Activated T-helper 17 cell treated with anti-CD3 and anti-CD28 coated beads, Interleukin-2, amount 50 U/mL, for 72 hours (primary cell): ENCODE results near the gene CTBP1. TPM values are rescaled to one million over a fixed set of nuclear protein-coding genes. Genes with fewer than 3 reads are reported as not detected.

Experiments used
- ATAC-seq: fragments of 150-1000 bp; cut with Tn5 transposase; replicated peaks from 2 replicates; pipeline ENCODE4 v1.10.0; 2021; ENCODE audit warnings: mild to moderate bottlenecking, moderate library complexity
- H3K27ac Mint-ChIP-seq: one replicate; pipeline ENCODE4 v1.8.0; 2022; ENCODE audit warnings: mixed read lengths
- H3K27me3 Mint-ChIP-seq: one replicate; pipeline ENCODE4 v1.8.0; 2022; ENCODE audit warnings: mixed read lengths
- H3K36me3 Mint-ChIP-seq: one replicate; pipeline ENCODE4 v1.8.0; 2022; ENCODE audit warnings: low read depth, mild to moderate bottlenecking, mixed read lengths
- H3K4me1 Mint-ChIP-seq: one replicate; pipeline ENCODE4 v1.8.0; 2022; ENCODE audit warnings: mixed read lengths
- H3K4me3 Mint-ChIP-seq: one replicate; pipeline ENCODE4 v1.8.0; 2022; ENCODE audit warnings: mild to moderate bottlenecking, mixed read lengths
- H3K9me3 Mint-ChIP-seq: one replicate; pipeline ENCODE4 v1.8.0; 2022; ENCODE audit warnings: mixed read lengths
- total RNA-seq, 2 donors: library from RNA; stranded (reverse); gene quantifications; one replicate each; pipeline ENCODE4 v1.2.3, GENCODE V29; 2022

Gene CTBP1
- total RNA-seq, 2 donors from 2014 or later: 117 to 173 TPM

DNA sequence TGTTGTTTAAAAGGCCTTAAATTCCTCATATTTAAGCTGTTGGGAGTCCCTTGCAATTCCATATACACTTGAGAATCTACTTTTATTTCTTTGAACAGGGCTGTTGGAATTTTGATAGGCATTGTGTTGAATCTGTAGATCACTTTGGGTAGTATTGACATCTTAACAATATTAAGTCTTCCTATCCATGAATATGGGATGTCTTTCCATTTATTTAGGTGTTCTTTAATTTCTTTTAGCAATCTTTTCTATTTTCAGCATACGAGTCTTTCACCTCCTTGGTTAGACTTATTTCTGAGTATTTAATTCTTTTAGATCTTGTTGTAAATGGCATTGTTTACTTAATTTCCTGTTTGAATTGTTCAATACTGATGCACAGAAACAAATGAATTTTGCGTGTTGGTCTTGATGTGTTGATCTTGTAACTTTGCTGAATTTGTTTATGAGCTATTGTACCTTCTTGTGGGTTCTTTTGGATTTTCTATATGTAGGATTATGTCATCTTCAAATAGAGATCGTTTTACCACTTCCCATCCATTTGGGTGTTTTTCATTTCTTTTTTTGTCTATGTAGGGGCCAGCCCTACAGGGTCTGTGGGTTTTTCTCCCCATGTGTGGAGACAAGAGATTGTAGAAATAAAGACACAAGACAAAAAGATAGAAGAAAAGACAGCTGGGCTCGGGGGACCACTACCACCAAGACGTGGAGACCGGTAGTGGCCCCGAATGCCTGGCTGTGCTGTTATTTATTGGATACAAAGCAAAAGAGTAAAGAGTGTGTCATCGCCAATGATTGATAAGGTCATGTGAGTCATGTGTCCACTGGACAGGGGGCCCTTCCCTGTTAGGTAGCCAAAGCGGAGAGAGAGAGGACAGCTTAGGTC lies 18.2 kb upstream of the CTBP1 start:
- peak; percentile 89 for ATAC-seq
- H3K4me3 Mint-ChIP-seq: peak overlapping the region; percentile 75
- no peaks in the 10 kb centered on the region for H3K27me3 Mint-ChIP-seq
- H3K4me1 Mint-ChIP-seq: peaks cover 7% of the 10 kb centered on the region
- no peaks in the 10 kb centered on the region for H3K36me3 Mint-ChIP-seq
- H3K9me3 Mint-ChIP-seq: no peaks in the 10 kb centered on the region
- H3K27ac Mint-ChIP-seq: peak overlapping the region; percentile 87

DNA sequence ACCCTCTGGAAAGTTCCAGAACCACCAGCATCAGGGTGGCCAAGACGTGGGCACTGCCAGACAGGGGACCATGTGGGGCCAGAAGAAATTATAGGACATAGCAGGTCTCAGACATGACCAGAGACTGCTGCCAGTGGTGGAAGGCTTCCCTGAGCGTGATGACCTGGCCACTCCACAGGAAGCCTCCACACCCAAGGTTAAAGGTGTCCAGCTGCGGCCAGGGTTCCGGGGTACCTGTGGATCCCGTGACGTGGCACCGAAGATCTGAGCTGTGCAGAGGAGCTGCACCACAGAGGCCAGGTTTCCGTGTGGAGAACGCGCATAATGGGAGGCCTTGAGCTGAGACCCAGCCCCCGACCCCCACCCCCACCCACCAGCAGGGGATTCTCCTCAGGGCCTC lies 16.4 kb upstream of the CTBP1 start:
- no peak overlapping the region for H3K27ac Mint-ChIP-seq
- ATAC-seq: no peak
- H3K4me3 Mint-ChIP-seq: no peak overlapping the region
- H3K27me3 Mint-ChIP-seq: no peaks in the 10 kb centered on the region
- no peaks in the 10 kb centered on the region for H3K9me3 Mint-ChIP-seq
- no peaks in the 10 kb centered on the region for H3K36me3 Mint-ChIP-seq
- peaks cover 11% of the 10 kb centered on the region for H3K4me1 Mint-ChIP-seq

DNA sequence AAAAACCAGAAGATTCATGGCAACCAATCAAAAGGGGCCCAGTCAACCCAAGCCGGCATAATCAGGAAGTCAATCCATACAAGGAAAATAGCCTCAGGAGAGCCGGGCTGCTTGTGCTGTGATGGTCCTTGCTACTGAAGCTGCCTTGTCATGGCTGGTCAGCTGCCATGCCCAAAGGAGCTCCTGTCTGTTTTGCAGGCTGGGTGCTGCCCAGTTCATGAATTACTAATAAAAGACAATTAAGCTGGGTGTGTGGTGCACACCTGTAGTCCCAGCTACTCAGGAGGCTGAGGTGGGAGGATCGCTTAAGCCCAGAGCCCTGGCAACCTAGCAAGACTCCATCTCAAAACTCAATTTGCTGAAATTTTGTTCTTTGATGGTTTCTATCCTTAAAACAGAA lies 16.0 kb upstream of the CTBP1 start:
- no peak overlapping the region for H3K4me3 Mint-ChIP-seq
- no peaks in the 10 kb centered on the region for H3K9me3 Mint-ChIP-seq
- no peak overlapping the region for H3K27ac Mint-ChIP-seq
- peaks cover 15% of the 10 kb centered on the region for H3K4me1 Mint-ChIP-seq
- H3K27me3 Mint-ChIP-seq: no peaks in the 10 kb centered on the region
- no peaks in the 10 kb centered on the region for H3K36me3 Mint-ChIP-seq
- no peak for ATAC-seq

DNA sequence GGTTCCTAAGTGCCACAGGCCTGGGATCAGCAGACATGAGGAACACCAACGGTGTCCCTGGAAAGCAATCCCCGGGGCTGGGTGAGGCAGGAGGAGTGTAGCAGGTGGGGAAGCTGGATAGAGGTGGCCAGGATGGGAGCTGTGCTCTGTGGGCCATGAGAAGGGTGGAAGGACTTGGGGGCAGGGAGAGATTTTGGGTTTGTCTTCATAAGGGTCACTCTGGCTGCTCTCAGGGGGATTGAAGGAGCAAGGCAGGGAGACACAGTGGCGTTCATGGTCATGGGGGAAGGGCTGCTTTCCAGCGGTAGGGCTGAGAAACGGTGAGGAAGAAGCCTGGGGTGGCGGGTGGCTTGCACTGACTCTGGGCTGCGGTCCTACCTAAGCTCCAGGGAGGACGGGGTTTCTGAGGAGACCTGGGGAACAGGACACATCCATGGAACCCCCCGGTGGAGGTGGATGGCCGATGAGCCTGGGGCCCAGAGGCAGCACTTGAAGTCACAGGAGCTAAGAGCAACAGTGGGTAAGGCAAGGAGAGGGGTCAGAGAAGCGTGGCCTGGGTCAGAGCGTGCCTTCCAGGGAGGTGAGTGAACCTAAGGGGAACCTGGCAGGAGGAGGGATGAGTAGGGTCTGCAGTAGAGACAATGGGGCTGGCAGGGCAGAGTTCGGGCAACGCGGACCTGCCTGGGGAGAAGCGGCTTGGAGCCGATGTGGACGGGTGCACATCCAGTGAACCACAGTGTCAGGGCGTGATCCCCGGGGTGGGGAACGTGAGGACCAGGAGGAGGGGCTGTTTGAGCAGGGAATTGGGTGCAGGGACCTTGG lies 12.4 kb upstream of the CTBP1 start:
- H3K4me3 Mint-ChIP-seq: no peak overlapping the region
- H3K27me3 Mint-ChIP-seq: no peaks in the 10 kb centered on the region
- H3K4me1 Mint-ChIP-seq: peaks cover 15% of the 10 kb centered on the region
- H3K36me3 Mint-ChIP-seq: no peaks in the 10 kb centered on the region
- no peaks in the 10 kb centered on the region for H3K9me3 Mint-ChIP-seq
- no peak for ATAC-seq
- peak overlapping the region; percentile 68 for H3K27ac Mint-ChIP-seq

DNA sequence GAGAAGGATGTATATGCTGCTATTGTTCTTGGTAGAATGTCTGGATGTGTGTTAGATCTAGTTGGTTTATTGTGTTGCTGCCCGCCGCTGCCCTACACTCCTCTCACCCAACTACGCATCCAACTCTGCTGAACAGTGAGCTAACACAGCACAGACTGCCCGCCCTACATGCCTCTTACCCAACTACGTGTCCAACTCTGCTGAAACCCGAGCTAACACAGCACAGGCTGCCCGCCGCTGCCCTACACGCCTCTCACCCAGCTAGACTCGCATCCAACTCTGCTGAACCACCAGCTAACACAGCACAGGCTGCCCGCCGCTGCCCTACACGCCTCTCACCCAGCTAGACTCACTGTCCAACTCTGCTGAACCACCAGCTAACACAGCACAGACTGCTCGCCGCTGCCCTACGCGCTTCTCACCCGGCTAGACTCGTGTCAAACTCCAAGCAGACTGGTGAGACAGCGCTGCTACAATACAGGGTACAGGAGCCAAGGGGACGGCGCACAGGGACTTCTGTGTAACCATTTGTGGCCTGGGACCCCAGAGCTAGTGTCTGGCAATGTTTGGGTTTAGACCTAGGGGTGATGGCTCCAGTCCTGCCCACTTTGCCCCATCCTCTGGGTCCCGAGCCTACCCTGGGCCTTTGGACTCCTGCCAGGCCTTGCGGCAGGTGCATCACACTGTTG lies 11.6 kb upstream of the CTBP1 start:
- Mint-ChIP-seq H3K4me1 (peaks cover 19% of the 10 kb centered on the region), H3K27ac (peak overlapping the region; percentile 68), H3K36me3 (no peaks in the 10 kb centered on the region), H3K27me3 (no peaks in the 10 kb centered on the region), H3K4me3 (peak overlapping the region; percentile 33), H3K9me3 (no peaks in the 10 kb centered on the region)
- ATAC-seq: no peak

DNA sequence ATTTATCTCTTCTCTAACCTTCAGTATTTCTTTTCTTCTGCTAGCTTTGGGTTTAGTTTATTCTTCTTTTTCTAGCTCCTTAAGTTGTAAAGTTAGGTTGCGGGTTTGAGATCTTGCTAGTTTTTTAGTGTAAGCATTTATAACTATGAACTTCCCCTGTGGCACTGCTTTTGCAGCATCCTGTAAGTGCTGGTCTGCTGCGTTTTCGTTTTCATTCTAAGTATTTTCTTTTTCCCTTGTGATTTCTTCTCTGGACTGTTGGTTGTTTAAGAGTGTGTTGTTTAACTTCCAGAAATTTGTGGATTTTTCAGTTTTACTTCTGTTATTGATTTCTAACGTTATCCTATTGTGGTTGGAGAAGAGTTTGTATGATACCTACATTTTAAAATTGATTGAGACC lies 11.0 kb upstream of the CTBP1 start:
- no peaks in the 10 kb centered on the region for H3K36me3 Mint-ChIP-seq
- H3K27ac Mint-ChIP-seq: no peak overlapping the region
- no peak for ATAC-seq
- peaks cover 23% of the 10 kb centered on the region for H3K4me1 Mint-ChIP-seq
- H3K27me3 Mint-ChIP-seq: no peaks in the 10 kb centered on the region
- no peaks in the 10 kb centered on the region for H3K9me3 Mint-ChIP-seq
- peak overlapping the region; percentile 33 for H3K4me3 Mint-ChIP-seq

DNA sequence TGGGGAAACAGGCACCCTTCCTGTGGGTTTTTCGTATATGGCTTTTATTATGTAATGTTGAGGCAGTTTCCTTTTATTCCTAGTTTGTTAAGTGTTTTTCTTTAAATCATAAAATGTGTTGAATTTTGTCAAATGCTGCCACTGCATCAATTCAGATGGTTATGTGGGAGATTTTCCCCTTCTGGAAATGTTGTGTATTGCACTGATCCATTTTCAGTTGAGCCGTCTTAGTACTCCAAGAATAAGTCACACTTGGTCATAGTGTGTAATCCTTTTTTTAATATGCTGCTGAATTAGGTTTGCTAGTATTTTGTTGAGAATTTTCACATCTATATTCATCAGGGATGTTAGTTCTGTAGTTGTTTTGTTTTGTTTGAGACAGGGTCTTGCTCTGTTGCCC lies 9.5 kb upstream of the CTBP1 start:
- Mint-ChIP-seq H3K4me3 (no peak overlapping the region), H3K36me3 (no peaks in the 10 kb centered on the region), H3K4me1 (peaks cover 36% of the 10 kb centered on the region), H3K27me3 (no peaks in the 10 kb centered on the region), H3K9me3 (no peaks in the 10 kb centered on the region), H3K27ac (no peak overlapping the region)
- ATAC-seq: no peak

DNA sequence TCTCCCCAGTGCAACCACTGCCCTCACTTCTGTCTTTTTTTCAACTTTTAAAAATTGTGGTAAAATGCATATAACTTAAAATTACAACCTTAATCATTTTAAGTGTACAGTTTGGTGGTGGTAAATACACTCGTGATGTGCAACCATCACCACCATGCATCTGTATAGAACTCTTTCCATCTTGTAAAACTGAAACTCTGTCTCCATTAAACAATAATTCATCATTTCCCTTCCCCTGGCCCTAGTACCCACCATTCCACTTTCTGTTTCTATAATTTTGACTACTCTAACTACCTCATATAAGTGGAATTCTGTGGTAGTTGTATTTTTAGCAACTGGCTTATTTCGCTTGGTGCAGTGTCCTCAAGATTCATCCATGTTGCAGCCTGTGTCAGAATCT lies 6.8 kb upstream of the CTBP1 start:
- Mint-ChIP-seq H3K9me3 (no peaks in the 10 kb centered on the region), H3K27ac (peak overlapping the region; percentile 16), H3K27me3 (no peaks in the 10 kb centered on the region), H3K36me3 (no peaks in the 10 kb centered on the region), H3K4me1 (peaks cover 60% of the 10 kb centered on the region), H3K4me3 (peak overlapping the region; percentile 5)
- ATAC-seq: peak; percentile 57

DNA sequence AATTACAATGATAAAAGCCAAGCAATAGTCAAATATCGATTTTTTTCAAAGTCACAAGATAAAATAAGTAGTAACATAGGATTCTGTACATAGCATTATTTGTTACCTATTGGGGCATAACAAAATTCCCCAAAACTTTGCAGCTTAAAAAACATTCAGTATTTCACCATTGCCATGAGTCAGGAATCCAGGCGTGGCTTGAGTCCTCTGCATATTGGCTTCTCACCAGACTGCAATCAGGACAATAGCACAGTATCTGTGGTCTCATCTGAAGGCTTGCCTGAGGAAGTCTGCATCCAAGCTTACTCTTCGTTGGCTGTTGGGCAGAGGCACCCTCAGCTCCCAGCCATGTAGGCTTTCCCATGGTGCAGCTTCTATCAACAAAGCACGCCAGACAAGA lies 6.2 kb upstream of the CTBP1 start:
- H3K27ac Mint-ChIP-seq: peak overlapping the region; percentile 81
- H3K27me3 Mint-ChIP-seq: no peaks in the 10 kb centered on the region
- ATAC-seq: no peak
- H3K36me3 Mint-ChIP-seq: peaks cover 3% of the 10 kb centered on the region
- H3K9me3 Mint-ChIP-seq: no peaks in the 10 kb centered on the region
- H3K4me3 Mint-ChIP-seq: no peak overlapping the region
- peaks cover 60% of the 10 kb centered on the region for H3K4me1 Mint-ChIP-seq

DNA sequence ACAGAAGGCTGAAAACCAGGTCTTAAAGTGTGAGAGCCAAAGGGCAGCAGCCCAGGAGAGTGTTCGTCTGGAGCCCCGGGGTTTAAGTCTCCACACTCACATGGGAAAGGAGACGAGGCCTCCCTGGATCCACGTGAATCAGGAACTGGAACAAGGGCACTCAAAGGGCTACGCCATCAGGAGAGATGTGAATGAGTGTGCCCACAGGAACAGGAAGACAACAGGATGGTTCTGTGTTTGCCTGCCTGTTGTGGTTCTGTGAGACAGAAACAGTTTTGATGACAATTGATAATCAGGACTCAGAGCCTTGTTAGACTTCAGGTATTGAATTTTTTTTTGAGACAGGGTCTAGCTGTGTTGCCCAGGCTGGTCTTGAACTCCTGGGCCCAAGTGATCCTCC lies 4.9 kb upstream of the CTBP1 start:
- Mint-ChIP-seq H3K27ac (peak overlapping the region; percentile 81), H3K36me3 (peaks cover 10% of the 10 kb centered on the region), H3K27me3 (no peaks in the 10 kb centered on the region), H3K4me3 (peak overlapping the region; percentile 93), H3K4me1 (peaks cover 59% of the 10 kb centered on the region), H3K9me3 (no peaks in the 10 kb centered on the region)
- ATAC-seq: peak; percentile 20

DNA sequence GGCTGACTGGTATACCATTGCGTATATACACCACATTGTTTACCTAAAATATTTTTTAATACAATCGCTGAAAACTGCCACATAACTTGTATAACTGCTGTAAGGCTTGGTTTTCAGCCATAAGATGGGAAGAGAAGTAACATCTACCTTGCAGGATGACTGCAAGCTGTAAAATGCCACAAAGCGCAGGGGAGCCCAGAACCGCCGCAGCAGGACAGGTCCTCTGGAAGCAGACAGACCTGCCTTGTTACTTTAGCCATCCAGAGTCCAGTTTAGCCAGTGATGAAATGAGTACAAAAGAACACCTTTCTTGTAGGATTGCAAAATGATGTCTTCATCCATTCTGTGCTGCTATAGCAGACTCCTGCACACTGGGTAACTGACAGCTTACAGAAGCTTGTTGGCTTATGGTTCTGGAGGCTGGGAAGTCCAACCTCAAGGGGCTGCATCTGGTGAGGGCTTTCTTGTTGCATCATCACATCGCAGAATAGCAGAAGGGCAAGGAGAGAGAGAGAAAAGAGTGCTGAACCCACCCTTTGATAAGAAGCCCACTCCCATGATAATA lies 4.1 kb upstream of the CTBP1 start:
- ATAC-seq: no peak
- Mint-ChIP-seq H3K9me3 (no peaks in the 10 kb centered on the region), H3K27ac (peak overlapping the region; percentile 81), H3K27me3 (no peaks in the 10 kb centered on the region), H3K4me1 (peaks cover 55% of the 10 kb centered on the region), H3K4me3 (peak overlapping the region; percentile 93), H3K36me3 (peaks cover 10% of the 10 kb centered on the region)

DNA sequence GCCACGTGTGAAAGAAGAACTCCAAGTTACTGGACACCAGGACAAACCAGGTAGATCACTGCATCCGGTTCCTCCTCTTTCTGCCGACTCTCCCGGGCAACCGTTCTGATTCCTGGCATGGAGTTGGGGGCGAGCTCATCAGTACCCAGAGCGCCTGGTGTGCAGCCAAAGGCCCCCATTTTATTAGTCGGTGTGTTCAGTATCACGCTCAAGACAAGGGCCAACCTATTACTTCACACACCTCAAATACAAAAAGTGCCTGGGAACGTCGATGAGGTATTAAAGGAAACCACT lies 2.8 kb upstream of the CTBP1 start:
- Mint-ChIP-seq H3K4me1 (peaks cover 60% of the 10 kb centered on the region), H3K9me3 (no peaks in the 10 kb centered on the region), H3K4me3 (peak overlapping the region; percentile 93), H3K27me3 (no peaks in the 10 kb centered on the region), H3K27ac (peak overlapping the region; percentile 25), H3K36me3 (peaks cover 17% of the 10 kb centered on the region)
- no peak for ATAC-seq

DNA sequence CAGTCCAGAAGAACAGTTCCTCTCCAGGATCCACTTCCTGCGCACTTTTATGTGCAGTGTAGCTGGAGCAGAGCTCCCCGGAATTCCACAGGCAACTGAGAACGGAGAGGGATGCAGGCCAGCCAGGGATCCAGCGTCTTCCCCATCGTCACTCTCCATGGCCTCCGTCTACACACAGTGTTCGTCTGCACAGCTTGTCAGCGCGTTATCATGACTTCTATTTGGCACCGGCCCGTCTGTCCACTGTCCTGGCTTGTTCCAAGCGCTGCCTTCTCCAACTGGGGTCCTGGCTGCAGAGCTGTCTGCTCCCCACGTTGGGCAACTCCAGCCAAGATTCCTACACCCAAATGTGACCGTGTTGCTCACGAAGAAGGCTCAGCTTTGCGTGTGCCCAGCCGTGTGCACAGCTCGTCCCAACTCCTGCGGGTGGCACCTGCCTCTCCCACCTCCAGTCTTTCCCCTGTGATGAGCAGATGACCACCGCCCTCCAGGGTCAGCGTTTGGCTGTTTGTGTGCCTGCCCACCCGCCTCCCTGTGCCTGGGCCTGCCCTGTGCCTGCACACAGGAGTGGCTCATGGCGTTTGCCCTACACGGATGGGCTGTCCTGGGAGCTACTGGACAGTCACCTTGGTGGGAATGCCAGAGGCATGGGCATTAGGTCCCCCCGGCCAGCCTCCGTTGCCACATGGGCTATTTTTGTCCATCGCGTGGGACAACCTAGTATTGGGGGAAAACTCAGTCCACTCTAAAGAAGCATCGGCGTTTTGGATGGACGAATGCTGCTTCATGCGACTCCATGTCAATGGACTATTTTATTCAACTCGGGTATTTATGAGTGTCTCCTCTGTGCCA lies 2.2 kb upstream of the CTBP1 start:
- H3K36me3 Mint-ChIP-seq: peaks cover 23% of the 10 kb centered on the region
- H3K27me3 Mint-ChIP-seq: no peaks in the 10 kb centered on the region

DNA sequence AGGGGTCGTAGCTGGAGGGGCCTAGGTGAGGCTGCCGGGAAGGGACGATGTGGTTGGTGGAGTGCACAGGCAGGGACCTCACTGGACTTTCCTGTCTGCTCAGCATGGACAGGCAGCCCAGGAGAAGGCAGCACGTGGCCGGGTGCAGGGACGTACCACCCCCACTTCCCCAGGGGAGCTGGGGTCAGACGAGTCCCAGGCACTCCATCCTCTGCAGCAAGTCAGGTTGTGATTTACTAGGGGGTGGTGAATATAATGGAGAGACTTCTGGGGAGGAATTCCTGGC lies 1.5 kb upstream of the CTBP1 start:
- H3K27ac Mint-ChIP-seq: peak overlapping the region; percentile 94
- H3K27me3 Mint-ChIP-seq: no peaks in the 10 kb centered on the region
- H3K9me3 Mint-ChIP-seq: no peaks in the 10 kb centered on the region
- ATAC-seq: no peak
- H3K4me3 Mint-ChIP-seq: peak overlapping the region; percentile 93
- H3K36me3 Mint-ChIP-seq: peaks cover 23% of the 10 kb centered on the region
- H3K4me1 Mint-ChIP-seq: peaks cover 56% of the 10 kb centered on the region

More for the DNA sequence above, 2.2 kb upstream of the CTBP1 start:
- ATAC-seq: no peak
- H3K4me1 Mint-ChIP-seq: peaks cover 61% of the 10 kb centered on the region
- peak overlapping the region; percentile 94 for H3K27ac Mint-ChIP-seq
- peak overlapping the region; percentile 93 for H3K4me3 Mint-ChIP-seq
- no peaks in the 10 kb centered on the region for H3K9me3 Mint-ChIP-seq
